Activated CD4-positive, alpha-beta T cell treated with anti-CD3 and anti-CD28 coated beads for 48 hours (primary cell): Measurements from ENCODE around the gene MYL7.

ENCODE experiments used
- DNase-seq: peaks from one replicate; pipeline ENCODE4 v3.0.0-alpha.2; 2020

The MYL7 gene

DNA sequence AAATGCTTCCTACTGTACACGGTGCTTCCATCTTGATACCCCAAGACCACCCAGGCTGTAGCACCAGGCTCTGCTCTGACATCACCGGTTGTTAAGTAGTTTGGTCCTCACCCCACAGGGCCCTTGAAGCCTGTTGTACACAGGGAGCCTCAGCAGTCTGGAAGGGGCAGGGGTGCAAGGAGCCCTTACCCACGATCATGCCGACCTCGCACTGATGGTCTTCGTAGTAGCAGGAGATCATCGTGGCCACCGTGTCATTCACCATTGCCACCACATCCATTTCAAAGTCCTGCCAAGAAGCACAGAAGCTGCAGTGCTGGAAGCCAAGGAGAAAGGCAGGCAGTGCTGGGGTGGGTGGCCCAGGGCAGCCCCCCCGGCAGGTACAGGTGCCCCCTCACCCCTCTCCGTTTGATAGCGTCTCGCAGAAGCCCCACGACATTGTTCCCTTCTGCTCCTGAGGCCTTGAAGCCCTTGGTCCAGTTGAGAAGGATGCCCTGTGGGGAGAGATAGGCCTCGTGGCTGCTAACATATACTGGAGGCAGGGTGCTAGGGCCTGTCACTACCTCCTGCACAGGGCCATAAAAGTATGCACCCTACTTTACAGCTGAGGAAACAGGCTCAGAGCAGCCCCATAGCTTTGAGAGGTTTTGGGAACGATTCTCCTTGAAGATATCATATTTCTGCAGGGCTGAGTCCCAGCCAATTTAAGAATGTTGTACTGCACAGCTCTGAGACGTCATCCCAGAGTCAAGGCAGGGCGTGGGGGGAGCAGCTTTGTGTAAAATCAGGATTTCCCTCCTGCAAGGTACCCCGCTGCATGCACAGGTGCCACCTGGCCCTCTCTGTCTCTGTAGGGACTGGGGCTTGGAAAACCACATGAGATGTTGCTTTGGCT, 8.7 kb upstream of the MYL7 start:
- no peak for DNase-seq

DNA sequence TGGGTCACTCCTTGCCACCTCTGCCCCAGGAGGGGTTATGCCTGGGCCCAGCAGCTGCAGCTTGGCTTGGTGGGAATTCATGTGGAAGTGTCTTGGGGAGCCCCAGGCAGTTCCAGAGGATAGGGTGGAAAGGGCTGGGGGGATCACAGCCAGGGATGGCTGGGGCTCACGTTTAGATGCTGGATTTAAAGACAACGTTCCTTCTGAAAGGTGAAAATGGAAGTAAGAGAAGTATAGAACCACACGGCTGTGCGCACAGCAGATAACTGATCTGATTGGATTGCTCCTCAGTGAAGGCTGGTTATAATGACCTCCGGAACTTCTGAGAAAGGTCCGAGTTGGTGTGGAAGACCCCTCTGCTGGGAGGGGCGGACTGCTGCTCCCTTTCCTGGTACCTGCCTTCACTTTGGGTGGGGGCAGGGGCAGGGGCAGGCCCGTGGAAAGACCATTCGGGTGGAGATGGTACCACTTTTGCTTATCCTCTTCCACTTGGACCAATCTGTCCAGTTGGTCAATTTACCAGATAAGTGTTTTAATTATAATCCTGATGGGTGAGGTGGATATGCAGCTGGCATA, 7.9 kb upstream of the MYL7 start:
- no peak for DNase-seq

DNA sequence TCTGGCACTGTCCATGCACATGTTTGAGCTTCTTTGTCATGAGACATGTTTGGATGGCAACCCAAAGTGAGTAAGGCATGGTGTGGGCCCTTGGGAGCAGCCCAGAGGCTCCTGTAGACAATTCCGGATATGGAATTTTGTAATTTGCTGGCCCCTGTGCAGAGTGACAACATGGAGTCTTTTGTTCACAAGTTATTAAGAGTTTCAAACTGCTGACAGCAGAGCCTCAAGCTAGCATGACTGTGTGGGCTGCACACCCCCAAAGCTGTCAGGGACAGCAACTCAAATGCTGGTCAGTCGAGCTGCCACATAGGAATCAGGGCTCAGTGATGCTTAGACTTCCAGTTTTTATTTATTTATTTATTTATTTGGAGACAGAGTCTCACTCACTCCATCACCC, 7.0 kb upstream of the MYL7 start:
- no peak for DNase-seq

DNA sequence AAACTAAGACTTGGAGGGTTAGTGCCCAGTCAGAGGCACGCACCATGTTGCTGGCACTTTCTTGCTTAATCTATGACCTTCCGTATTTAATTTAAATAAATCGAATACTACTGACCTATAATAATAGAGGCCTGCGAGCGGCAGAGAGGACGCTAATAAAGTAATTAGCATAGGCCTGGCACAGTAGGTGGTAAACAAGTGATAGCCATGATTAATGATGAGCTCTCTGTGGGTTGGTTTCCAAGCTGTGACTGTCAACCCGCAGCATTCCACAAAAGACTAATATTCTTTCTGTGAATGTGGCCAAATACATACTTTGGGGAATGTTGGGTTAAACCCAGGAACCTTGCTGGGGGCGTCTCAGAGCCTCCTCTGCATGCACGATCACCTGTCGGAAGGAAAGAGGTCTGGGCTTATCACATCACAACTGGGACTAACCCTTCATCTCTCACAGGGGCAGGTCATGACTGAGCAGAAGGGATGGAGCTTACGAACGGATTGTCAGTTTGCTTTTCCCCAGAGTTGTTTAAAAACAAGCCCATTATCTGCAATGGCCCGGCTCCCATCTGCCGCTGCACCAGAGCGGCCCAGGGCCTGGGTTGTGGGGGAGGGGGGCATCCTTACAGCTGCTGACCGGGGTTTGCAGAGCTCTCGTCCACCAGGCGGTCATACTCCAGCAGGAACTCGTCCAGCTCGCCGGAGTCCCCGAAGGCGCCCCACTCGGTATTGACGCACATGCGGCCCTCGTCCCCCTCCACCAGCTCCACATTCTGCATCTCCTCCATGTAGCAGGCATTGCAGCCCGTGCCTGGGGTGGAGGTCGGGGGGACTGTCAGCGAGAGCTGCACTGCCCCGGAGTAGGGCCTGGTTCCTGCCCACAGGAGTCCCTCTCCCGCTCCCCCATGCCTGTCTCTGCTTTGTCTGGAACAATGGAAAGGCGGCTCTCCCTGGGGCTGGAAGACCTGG, 6.2 kb upstream of the MYL7 start:
- DNase-seq, result no peak

DNA sequence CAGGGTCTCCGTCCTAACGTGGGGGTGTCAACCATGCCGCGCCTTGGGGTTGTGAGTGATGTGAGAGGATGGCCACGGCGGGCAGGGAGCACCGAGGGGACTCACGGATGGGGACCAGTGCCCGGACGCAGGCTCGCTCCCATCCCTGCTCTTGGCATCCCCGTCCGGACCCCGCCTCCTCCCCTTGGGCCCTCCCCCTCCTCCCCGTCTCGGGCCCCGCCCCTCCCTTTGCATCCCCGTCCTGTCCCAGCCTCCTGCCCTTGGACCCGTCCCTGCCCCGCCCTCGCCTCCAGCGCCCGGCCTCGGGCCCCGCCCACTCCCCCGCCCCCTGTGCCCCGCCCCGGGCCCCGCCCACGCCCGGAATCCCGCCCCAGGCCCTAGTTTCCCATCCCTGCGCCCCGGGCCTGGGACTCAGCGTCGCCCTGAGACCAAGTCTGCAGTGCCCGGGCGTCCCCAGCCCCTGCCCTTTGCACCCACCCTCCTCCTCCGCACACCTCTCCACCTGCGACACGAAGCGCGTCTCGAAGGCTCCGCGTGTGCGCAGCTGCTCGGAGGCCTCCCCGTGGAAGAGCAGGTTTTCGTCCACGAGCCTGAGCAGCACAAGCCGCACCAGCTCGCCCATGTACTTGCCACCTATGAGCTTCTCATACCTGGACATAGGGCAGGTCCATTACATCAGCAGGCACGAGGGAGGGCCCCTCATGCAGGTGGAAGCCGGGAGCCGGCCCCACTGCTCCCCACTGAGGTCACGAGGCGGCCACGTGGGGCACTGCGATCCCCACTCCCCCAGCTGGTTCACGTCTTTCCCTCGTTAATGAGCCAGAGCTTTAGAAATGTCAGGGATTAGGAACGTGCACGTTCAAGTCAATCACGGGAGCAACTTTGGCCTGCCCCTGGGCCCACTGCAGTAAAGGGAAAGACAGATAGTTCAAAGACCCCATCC, 5.1 kb upstream of the MYL7 start:
- DNase-seq, result peak; percentile 74

DNA sequence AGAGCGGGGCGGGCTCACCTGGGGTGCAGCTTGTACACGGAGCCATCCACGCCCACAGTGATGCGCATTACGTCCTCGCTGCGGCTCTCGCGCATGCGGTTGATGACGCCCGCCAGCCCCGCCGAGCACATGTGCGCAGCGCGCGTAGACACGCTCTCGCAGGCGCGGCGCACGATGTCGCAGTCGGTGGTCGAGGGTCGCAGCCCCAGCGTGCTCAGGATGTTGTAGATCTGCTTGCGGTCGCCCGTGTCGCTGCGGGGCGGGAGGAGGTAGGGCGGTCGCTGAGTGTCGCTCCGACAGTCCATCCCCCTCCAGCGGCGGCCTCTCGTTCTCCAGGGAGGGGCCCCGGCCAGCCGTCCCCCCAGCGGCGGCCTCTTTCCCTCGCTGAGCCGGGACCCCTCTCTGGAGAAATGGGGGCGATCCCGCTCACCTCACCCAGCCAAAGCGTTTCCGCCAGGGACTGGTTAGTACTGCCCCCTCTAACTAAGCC, 4.4 kb upstream of the MYL7 start:
- DNase-seq, result peak; percentile 76

DNA sequence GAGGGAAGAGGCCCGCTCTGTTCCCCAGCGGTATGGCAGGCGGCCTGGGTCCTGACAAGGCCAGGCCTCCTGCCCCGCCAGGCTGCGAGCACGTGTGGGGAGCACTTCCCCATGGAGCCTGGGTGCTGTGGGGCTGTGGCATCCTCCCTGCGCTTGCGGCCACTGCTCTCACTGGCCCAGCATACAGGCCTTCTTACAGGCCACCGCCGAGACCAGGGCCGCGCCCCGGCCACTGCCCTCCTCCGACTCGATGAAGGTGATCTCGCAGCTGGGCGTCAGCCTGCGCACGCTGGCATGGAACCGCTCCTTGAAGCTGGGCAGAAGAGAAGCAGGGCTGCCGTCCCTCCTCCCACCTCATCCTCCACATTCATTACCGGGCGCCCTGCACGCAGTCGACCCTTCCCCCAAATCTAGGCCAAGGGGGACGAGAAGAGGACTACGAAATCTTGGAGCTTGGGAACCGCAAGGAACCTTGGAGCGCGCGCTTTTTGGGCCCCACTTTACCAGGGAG, 3.9 kb upstream of the MYL7 start:
- DNase-seq, result no peak

DNA sequence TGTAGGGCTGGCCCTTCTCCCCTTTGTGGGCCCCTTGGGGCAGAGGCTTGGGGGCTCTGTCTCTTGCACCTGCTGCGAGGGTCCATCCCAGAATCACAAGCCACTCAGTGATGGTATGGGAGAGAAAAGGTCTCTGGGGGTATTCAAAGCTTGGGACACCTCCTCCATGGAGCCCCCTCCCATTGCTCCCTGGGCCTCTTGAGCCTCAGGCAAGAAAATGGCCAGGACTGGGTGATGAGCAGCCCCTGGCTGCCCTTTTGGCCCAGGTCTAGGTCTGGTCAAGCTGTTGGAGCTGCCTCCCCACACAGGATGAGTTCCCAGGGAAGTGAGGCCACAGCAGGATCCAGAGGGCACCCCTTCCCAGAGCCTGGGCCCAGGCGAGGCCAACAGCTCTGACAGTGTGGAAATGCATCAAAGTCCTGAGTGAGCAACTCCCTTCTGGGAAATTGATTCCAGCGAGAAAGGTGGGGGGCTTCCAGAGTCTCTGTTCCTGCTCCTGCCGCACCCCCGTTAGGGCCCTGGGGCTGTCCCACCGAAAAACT, 3.4 kb upstream of the MYL7 start:
- DNase-seq, result no peak

DNA sequence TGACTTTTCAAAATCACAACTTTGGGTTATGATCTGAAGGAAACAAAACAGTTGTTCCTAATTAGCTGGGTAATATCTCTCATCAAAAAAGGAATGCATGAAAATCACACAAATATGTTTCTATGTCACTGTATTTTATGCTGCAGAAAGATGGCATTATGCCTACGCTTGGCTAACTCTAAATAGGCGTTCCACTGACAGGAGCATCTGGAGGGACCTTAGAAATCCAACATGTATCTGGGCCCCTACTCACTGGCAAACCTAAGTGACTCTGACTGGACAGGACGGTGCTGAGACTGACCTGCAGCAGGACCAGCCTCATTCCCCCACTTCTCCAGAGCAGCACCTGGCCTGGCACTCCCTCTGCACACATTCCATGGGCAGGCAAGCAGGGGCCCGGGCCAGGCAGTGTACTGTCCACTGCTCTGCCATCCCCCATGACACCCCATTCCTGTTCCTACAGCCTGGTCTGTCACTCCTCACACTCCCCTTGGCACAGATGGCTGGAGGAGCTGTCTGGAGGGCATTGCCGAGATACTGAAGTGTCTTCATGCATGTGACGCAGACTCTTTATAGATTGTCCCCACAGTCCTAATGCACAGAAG, 2.6 kb upstream of the MYL7 start:
- no peak for DNase-seq

DNA sequence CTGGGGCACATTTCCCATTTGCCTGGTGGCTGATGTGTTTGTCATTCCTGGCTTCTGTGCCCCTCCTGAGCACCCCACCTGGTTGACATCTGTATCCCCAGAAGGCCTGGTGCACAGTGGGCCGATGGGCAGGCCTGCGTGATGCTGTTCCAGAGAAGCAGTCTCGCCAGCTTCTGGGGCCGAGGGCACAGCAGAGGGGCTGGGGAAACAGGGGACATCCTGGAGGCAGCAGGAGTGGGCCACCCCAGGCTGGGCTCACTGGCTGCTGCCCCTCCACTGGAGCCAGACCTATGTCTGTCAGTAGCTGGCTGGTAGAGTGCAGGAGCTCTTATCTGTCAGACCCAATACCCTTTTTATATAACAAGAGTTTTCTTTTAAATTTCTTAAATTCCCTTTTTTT, 896 bp upstream of the MYL7 start:
- DNase-seq, result no peak

DNA sequence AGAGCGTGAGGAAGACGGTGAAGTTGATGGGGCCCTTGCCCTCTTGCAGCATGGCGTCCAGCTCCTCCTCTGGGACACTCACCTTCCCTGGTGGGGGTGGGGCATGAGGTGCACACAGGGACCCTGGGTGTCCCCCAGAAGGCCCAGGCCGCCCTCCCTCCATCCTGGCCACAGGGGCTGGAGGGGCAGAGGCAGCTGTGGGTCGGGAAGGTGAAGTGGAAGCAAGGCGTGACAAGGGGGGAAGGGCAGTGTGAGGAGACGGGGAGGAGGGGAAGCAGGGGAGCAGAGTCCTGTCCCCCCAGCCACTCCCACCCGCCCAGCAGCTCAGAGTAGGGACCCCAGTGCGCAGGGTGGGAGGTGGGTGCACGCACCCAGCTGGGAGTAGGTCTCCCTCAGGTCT, 791 bp downstream of the MYL7 start:
- no peak for DNase-seq

DNA sequence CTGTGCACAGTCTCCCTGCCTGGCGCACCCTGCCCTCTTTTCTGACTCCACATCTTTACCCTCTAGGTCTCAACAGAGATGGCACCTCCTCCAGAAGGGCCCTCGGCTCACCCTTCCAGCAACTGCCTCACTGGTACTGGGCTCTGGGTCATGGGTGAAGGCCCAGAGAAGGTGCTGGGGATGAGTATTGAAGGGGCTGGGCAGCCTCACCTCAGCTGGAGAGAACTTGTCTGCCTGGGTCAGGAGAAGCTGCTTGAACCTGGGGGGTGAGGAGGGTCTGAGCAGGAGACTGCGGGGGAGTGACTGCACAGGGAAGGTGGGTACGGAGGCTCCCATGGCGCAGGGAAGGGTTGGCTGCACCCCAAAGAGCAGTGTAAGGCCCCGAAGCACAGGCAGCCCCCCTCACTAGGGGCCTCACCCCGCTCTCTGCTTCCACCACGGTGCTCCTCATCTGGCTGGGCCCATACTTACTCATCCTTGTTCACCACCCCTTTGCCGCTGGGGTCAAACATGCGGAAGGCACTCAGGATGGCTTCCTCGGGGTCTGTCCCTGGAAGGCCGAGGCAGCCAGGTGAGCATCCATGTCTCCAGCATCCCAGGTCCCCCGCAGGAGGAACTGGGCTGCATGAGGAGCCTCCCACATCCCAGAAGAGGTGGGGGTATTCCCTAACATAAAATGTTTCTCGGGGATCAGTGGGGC, 1.7 kb downstream of the MYL7 start:
- DNase-seq, result no peak

DNA sequence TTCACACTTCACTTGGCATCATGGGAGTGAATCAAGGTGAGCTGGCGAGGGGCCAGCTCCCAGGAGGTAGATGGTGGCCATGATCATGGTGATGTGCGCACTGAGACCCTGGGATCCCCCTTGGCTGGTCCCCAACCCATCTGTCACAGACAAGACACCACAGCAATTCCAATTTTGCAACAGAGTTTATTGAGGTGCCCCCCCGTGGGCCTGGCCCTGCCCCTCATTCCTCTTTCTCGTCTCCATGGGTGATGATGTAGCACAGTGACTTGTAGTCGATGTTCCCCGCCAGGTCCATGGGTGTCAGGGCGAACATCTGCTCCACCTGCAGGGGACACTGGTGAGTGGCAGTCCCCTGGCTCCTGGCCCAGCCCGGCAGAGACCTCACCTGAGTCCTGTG, 2.4 kb downstream of the MYL7 start:
- no peak for DNase-seq

DNA sequence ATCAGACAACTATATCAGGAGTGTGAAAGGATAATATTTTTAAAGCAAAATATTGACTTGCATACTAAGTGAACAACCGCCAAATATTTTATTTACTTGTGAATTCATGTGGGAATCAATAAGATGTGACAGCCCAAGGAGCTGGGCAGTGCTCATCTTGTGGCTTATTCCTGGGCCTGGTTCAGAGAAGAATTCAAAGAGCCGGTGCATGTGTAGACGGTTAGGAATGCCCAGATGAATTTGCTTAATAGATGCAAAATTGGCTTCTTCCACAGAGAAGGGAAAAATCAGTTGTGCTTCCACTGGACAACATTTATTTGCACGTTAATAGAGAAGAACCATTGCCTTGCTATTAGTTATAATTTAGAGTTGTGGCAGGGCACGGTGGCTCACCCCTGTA, 4.4 kb downstream of the MYL7 start:
- DNase-seq, result no peak

DNA sequence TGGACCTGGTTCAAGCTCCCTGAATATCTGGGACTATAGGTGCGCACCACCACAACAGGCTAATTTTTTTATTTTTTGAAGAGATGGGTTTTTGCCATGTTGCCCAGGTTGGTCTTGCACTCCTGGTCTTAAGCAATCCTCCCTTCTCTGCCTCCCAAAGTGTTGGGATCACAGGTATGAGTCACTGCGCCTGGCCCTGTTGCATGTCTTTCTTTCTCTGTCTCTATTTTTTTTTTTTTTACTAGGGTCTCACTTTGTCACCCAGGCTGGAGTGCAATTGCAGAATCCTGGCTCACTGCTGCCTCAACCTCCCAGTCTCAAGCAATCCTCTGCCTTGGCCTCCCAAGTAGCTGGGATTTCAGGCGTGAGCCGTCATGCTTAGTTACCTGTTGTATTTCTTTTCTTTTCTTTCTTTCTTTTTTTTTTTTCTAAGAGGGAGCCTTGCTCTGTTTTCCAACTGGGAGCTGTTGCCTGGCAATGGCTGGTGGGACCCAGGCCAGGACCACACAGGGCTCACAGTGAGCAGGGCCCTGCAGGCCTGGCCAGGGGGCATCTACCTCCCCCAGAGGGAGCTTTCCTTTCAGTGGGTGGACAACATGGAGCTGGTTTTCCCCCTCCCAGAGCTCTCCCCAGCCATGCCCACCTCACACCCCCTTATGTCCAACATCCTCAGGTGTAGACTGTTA, 6.0 kb downstream of the MYL7 start:
- no peak for DNase-seq

DNA sequence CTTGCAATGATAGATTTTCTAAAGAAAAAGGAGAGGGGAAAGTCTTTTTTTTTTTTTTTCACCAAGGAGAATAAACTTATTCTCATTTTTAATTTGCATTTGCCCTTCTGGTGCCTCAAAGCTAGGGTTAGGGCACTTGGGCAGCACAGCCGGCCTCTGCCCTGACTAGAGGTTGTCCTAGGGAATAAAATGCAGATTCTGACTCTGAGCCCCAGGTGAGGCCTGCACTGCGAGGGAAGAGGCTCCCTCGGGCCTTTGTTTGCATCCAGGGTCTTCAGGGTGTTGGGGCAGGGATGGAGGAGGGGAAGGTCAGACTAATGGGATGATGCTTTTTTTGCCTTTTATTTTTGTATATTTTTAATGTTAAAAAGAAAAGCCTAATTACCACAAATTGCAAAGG, 7.8 kb downstream of the MYL7 start:
- DNase-seq, result no peak

DNA sequence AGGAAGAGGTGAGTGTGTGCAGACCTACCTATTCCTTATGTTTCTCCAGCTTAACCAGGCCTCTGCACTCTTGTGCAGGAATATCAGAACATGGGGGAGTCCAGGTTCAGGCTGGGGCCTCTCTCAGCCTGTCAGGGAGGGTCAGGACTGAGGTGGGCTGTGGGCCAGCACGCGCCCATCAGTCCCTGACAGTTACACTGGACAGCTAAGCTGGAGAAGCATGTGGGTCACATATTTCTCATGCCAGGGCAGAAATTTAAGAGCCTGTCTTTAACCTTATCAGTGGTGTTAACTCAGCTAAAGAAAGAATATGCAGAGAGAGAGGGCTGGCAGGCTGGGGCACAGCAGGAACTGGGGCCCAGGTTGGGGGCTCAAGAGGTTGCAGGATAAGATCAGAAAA, 9.1 kb downstream of the MYL7 start:
- DNase-seq, result no peak

DNA sequence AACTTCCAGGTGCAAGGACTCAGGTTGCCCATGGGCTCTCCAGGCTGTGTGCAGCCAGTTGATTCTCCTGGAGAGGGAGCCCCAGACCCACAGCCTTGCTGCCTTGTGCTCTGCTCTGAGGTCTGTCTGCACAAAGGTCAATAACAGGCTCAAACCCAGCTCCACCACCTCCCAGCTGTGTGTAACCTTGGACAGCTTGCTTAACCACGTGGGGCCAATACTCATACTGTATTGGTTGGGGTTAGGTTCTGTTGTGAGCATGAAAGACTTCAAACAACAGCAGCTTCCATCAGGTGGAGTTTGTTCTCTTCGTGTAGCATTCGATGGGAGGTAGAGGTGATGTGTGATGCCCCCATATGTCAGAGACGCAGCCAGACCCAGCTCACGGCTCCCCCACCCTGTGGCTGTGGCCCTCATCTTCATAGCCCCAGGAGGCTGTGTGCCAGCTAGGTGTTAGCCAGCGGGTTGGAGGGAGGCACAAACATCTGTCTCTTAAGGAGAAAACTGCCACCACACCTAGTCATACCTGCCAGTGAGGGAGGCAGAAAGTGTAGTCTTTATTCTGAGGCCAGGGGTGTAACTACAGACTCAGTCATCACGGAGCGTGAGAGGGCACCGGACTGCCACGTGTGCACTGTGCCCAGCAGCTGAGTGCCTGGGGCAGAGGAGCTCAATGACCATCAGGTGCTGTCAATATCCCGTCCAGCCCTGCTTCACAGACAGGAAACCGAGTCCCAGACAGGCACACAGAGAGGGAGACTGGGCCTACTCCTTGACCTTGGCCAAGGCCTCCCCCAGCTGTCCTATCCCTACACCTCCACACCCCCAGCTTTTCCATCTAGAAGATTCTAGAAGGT, 9.7 kb downstream of the MYL7 start:
- DNase-seq, result no peak
